SK-N-SH (cell line): ENCODE data around the gene ME1. TPM values are rescaled to one million over a fixed set of nuclear protein-coding genes. Genes with fewer than 3 reads are reported as not detected.
"Not testable (repeated sequence)": the region's sequence is repeated elsewhere in the genome, so short reads cannot be mapped to it uniquely, and the experiment has no call there.

Experiments used
- CTCF ChIA-PET: fragments of 300-600, 350-600 bp; formaldehyde crosslinking; extraction: SDS; loops from one replicate; lab custom pipeline; 2021; lab: Yijun Ruan, JAX
- POLR2A ChIA-PET: fragments of 350-600 bp; sonication (Branson Sonifier 250); formaldehyde crosslinking; extraction: SDS; loops from one replicate; lab custom pipeline; 2020; ENCODE audit warnings: antibody characterized with exemption, inconsistent platforms; lab: Yijun Ruan, JAX
- DNase-seq: peaks from one replicate; pipeline ENCODE4 v3.0.0; 2012
- H2AFZ ChIP-seq: fragments of 200-600 bp; sonication (generic); 2 replicates; pipeline ENCODE4 v1.8.1; 2016; ENCODE audit warnings: antibody characterized with exemption, mild to moderate bottlenecking, low read depth
- H3F3A ChIP-seq: fragments of 200-600 bp; sonication (generic); replicated peaks from 2 replicates; pipeline ENCODE3; 2016; ENCODE audit warnings: antibody characterized with exemption, mild to moderate bottlenecking; ENCODE audit not compliant: insufficient read depth
- H3K27ac ChIP-seq, 2 experiments: fragments of 200-500 bp in 1 of 2; fragments of 200-600 bp in 1 of 2; sonication (Bioruptor generic) in 1 of 2; sonication (generic), shearing (Covaris generic) in 1 of 2; 2 replicates each; pipeline versions ENCODE4 v1.5.1 to v1.6.1; 2014 to 2016; ENCODE audit warnings: low read depth in 2 of 2, inconsistent platforms in 1 of 2, low read length in 1 of 2, mild to moderate bottlenecking in 1 of 2, mixed read lengths in 1 of 2
- H3K27me3 ChIP-seq: fragments of 200-600 bp; sonication (generic), shearing (Covaris generic); 2 replicates; pipeline ENCODE4 v1.6.1; 2016; ENCODE audit warnings: mixed run types; ENCODE audit not compliant: insufficient read depth
- H3K36me3 ChIP-seq, 2 experiments: fragments of 200-500 bp in 1 of 2; fragments of 200-600 bp in 1 of 2; sonication (Bioruptor generic) in 1 of 2; sonication (generic) in 1 of 2; replicated peaks in 1 of 2; 2 replicates each; pipeline versions ENCODE3 to v1.5.1; 2014 to 2016; ENCODE audit warnings: low read length in 1 of 2, mild to moderate bottlenecking in 1 of 2; ENCODE audit not compliant: insufficient read depth in 2 of 2, control insufficient read depth in 1 of 2
- H3K4me1 ChIP-seq, 2 experiments: fragments of 200-500 bp in 1 of 2; fragments of 200-600 bp in 1 of 2; sonication (Bioruptor generic) in 1 of 2; sonication (generic), shearing (Covaris generic) in 1 of 2; 2 replicates each; pipeline versions ENCODE4 v1.5.1 to v1.6.1; 2014 to 2016; ENCODE audit warnings: low read depth in 1 of 2, low read length in 1 of 2, mixed run types in 1 of 2; ENCODE audit not compliant: insufficient read depth in 2 of 2, control insufficient read depth in 1 of 2
- H3K4me2 ChIP-seq: fragments of 200-600 bp; sonication (generic), shearing (Covaris generic); 2 replicates; pipeline ENCODE4 v1.6.1; 2017; ENCODE audit warnings: mixed run types
- H3K4me3 ChIP-seq, 2 experiments: fragments of 200-500 bp in 1 of 2; fragments of 200-600 bp in 1 of 2; sonication (Bioruptor generic) in 1 of 2; sonication (generic), shearing (Covaris generic) in 1 of 2; 2 replicates each; pipeline versions ENCODE4 v1.5.1 to v1.8.1; 2014 to 2016; ENCODE audit warnings: low read depth in 2 of 2, inconsistent platforms in 1 of 2, low read length in 1 of 2, mild to moderate bottlenecking in 1 of 2, mixed read lengths in 1 of 2, moderate library complexity in 1 of 2
- H3K79me2 ChIP-seq: fragments of 200-600 bp; sonication (generic); 2 replicates; pipeline ENCODE4 v1.8.1; 2017; ENCODE audit warnings: mild to moderate bottlenecking; ENCODE audit not compliant: insufficient read depth
- H3K9ac ChIP-seq: fragments of 200-600 bp; sonication (generic); 2 replicates; pipeline ENCODE4 v1.6.1; 2017; ENCODE audit warnings: mixed run types
- H3K9me2 ChIP-seq: fragments of 200-600 bp; sonication (generic); 2 replicates; pipeline ENCODE4 v1.6.1; 2017; ENCODE audit warnings: mixed run types
- H3K9me3 ChIP-seq: fragments of 200-600 bp; sonication (generic); 2 replicates; pipeline ENCODE4 v1.6.1; 2017; ENCODE audit warnings: mixed run types, mild to moderate bottlenecking, moderate library complexity
- H4K20me1 ChIP-seq: fragments of 200-600 bp; sonication (generic); 2 replicates; pipeline ENCODE4 v1.6.1; 2017; ENCODE audit warnings: mild to moderate bottlenecking, mixed run types; ENCODE audit not compliant: insufficient read depth
- CHD2 ChIP-seq: fragments of 150-350 bp; IDR thresholded peaks from 2 replicates; pipeline ENCODE4 v1.6.1; 2018; ENCODE audit warnings: low read length; ENCODE audit not compliant: partially characterized antibody
- FOXJ3 ChIP-seq: sonication (generic); formaldehyde crosslinking; IDR thresholded peaks from 2 replicates; pipeline ENCODE4 v1.5.1; 2020; ENCODE audit warnings: mild to moderate bottlenecking, missing genetic modification reagents
- GABPA ChIP-seq: IDR thresholded peaks from 2 replicates; pipeline ENCODE4 v1.4.0; 2012; ENCODE audit warnings: low read depth, mild to moderate bottlenecking
- GATA2 ChIP-seq: sonication (generic); formaldehyde crosslinking; IDR thresholded peaks from 2 replicates; pipeline ENCODE4 v1.5.0; 2020; ENCODE audit warnings: mild to moderate bottlenecking, missing genetic modification reagents
- JUND ChIP-seq: IDR thresholded peaks from 2 replicates; pipeline ENCODE4 v1.4.0; 2012
- MAX ChIP-seq: IDR thresholded peaks from 2 replicates; pipeline ENCODE4 v1.4.0; 2012; ENCODE audit warnings: low read depth
- MXI1 ChIP-seq: IDR thresholded peaks from 2 replicates; pipeline ENCODE4 v1.6.1; 2012; ENCODE audit warnings: mild to moderate bottlenecking, low read depth, low read length, improper control_type of control experiment
- REST ChIP-seq: IDR thresholded peaks from 2 replicates; pipeline ENCODE4 v1.6.1; 2012; ENCODE audit warnings: mild to moderate bottlenecking, low read depth, low read length, moderate library complexity
- RFX5 ChIP-seq: IDR thresholded peaks from 2 replicates; pipeline ENCODE4 v1.6.1; 2012; ENCODE audit warnings: mild to moderate bottlenecking, improper control_type of control experiment, low read length
- SIN3A ChIP-seq: IDR thresholded peaks from 2 replicates; pipeline ENCODE4 v1.6.1; 2012; ENCODE audit warnings: low read depth, mild to moderate bottlenecking, low read length, moderate library complexity, borderline replicate concordance
- USF2 ChIP-seq: fragments of 150-350 bp; IDR thresholded peaks from 2 replicates; pipeline ENCODE4 v1.6.1; 2017; ENCODE audit warnings: antibody characterized with exemption, low read length, low read depth, borderline replicate concordance
- YY1 ChIP-seq: IDR thresholded peaks from 2 replicates; pipeline ENCODE4 v1.4.0; 2012; ENCODE audit warnings: low read depth, mild to moderate bottlenecking
- WGBS: methylation state at CpG from one replicate; pipeline ENCODE4 v1.1.6; 2017; ENCODE audit warnings: low lambda C conversion rate; 5-methylcytosine and 5-hydroxymethylcytosine counted together
- polyA plus RNA-seq, 3 experiments: library from polyadenylated mRNA; depleted of rRNA; stranded (reverse); fragments of >200 nt; gene quantifications; 2 replicates each; pipeline ENCODE4 v1.2.3, GENCODE V29; 2012
- TF ChIP-seq, protein P1 (sequence below): fragments of 150-350 bp; IDR thresholded peaks from 2 replicates; pipeline ENCODE4 v1.6.1; 2016; ENCODE audit warnings: mild to moderate bottlenecking, low read depth, low read length

ME1 gene
- polyA plus RNA-seq, 1 of the 3 experiments (the other 2 are of a cell fraction), result 4.9 TPM

- H3K4me3 ChIP-seq, H3K79me2 ChIP-seq, H3F3A ChIP-seq, H2AFZ ChIP-seq, DNase-seq, H3K27ac ChIP-seq, H3K9me2 ChIP-seq, H3K4me1 ChIP-seq, H3K9ac ChIP-seq, H3K36me3 ChIP-seq, POLR2A ChIA-PET, H3K27me3 ChIP-seq, H3K9me3 ChIP-seq, H4K20me1 ChIP-seq, H3K4me2 ChIP-seq: not testable (repeated sequence)
- CTCF ChIA-PET, result interaction anchor here (0.8 kb wide), 1 partner anchor 15 kb away, joined by 3 read pairs; no protein-coding TSS in a partner anchor
- 92% methylated on average over 5 of the region's 6 CpGs for WGBS
Observed at GRCh38 chr6:83450015-83450414, 19.2 kb upstream of the ME1 start.

DNA sequence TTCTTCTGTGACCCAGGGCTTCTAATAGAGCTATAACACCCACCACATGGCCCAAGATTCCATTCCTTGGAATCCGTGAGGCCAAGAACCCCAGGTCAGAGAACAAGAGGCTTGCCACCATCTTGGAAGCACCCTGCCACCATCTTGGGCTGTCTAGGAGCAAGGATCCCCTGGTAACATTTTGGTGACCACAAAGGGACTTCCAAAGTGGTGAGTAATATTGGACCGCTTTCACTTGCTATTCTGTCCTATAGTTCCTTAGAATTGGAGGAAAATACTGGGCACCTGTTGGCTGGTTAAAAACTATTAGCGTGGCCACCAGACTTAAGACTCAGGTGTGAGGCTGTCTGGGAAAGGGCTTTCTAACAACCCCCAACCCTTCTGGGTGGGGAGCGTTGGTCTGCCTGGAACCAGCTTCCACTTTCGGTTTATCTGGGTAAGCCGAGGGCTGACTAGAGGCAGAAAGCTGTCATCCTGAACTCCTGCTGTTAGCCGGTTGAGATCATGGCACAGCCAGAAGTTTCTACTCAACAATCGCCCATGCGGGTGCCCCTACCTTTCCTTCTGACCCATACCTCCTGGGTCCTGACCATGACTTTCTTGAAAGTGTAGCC, 13.3 kb upstream of the ME1 start:
- CTCF ChIA-PET, result interaction anchor here (0.9 to 1.2 kb wide), 2 partner anchors 12 to 16 kb away, joined by 3 to 5 read pairs; no protein-coding TSS in a partner anchor
- H3K79me2 ChIP-seq, H3K4me1 ChIP-seq, H3K27me3 ChIP-seq, H3K9me3 ChIP-seq, H3K27ac ChIP-seq, H2AFZ ChIP-seq, H4K20me1 ChIP-seq, H3K36me3 ChIP-seq, H3K4me2 ChIP-seq, POLR2A ChIA-PET, DNase-seq, H3K9ac ChIP-seq, H3K9me2 ChIP-seq, H3K4me3 ChIP-seq, H3F3A ChIP-seq: not testable (repeated sequence)
- 75% methylated on average over 8 of the region's 9 CpGs for WGBS

DNA sequence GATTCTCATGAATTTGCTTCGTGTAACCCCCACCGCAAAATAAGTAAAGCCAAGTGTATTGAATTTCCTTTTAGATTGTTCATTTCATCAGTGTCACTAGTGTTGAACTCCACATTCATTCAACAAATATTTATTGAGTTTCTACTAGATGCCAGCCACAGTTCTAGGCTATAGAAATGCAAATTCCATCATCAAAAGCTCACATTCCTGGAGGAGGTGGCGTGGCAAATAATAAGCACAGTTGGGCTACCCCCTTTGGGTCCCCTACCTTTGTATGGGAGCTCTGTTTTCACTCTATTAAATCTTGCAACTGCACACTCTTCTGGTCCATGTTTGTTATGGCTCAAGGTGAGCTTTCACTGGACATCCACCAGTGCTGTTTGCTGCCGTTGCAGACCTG, 12.7 kb upstream of the ME1 start:
- H3K36me3 ChIP-seq, result no peaks in the 10 kb centered on the region
- no peaks in the 10 kb centered on the region for H4K20me1 ChIP-seq
- H3K9ac ChIP-seq, result no peak overlapping the region
- no peak for DNase-seq
- no peaks in the 10 kb centered on the region for H3K27me3 ChIP-seq
- H3K9me3 ChIP-seq, result no peaks in the 10 kb centered on the region
- POLR2A ChIA-PET, result no interaction called here
- H3K4me1 ChIP-seq, result no peaks in the 10 kb centered on the region
- TF ChIP-seq GABPA (no peak), RFX5 (no peak), MXI1 (no peak), REST (no peak), YY1 (no peak), USF2 (no peak), GATA2 (no peak), FOXJ3 (CRISPR knock-in tag) (no peak), MAX (no peak), JUND (no peak), SIN3A (no peak), CHD2 (no peak)
- TF ChIP-seq, protein P1, sequence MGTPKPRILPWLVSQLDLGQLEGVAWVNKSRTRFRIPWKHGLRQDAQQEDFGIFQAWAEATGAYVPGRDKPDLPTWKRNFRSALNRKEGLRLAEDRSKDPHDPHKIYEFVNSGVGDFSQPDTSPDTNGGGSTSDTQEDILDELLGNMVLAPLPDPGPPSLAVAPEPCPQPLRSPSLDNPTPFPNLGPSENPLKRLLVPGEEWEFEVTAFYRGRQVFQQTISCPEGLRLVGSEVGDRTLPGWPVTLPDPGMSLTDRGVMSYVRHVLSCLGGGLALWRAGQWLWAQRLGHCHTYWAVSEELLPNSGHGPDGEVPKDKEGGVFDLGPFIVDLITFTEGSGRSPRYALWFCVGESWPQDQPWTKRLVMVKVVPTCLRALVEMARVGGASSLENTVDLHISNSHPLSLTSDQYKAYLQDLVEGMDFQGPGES, result no peak
- H3K4me2 ChIP-seq, result no peak overlapping the region
- no peaks in the 10 kb centered on the region for H3F3A ChIP-seq
- H3K79me2 ChIP-seq, result no peaks in the 10 kb centered on the region
- H3K4me3 ChIP-seq, result no peak overlapping the region
- H2AFZ ChIP-seq, result no peak overlapping the region
- 61% methylated on average over 4 of the region's 4 CpGs for WGBS
- no peaks in the 10 kb centered on the region for H3K9me2 ChIP-seq
- H3K27ac ChIP-seq, result no peak overlapping the region
- CTCF ChIA-PET, result interaction anchor here (0.9 to 1.2 kb wide), 2 partner anchors 11 to 16 kb away, joined by 3 to 5 read pairs; no protein-coding TSS in a partner anchor
